Measurements from ENCODE around the gene FEZ2.

DNA sequence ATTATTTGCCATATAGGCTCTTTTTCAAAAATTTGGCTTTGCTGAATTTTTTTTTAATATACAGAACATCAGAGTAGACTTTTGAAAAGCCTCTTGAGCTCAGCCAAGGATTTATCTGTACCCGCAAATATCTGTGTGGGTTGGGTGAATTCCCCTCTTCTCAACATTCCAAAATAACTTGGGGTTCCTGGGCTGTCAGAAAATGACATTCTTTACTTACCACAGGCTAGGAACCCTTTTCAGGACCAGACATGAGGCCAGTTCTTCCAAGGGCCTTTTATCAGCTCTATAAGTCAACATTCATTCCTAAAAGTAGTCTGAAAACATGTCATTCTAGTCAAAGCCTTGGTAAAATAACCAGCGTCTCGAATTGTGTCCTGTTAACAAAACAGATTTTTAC, 28.8 kb upstream of the FEZ2 start:
- TF ChIP-seq, protein P1, sequence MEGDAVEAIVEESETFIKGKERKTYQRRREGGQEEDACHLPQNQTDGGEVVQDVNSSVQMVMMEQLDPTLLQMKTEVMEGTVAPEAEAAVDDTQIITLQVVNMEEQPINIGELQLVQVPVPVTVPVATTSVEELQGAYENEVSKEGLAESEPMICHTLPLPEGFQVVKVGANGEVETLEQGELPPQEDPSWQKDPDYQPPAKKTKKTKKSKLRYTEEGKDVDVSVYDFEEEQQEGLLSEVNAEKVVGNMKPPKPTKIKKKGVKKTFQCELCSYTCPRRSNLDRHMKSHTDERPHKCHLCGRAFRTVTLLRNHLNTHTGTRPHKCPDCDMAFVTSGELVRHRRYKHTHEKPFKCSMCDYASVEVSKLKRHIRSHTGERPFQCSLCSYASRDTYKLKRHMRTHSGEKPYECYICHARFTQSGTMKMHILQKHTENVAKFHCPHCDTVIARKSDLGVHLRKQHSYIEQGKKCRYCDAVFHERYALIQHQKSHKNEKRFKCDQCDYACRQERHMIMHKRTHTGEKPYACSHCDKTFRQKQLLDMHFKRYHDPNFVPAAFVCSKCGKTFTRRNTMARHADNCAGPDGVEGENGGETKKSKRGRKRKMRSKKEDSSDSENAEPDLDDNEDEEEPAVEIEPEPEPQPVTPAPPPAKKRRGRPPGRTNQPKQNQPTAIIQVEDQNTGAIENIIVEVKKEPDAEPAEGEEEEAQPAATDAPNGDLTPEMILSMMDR (conservative IDR thresholded peaks at IDR 0.05; ENCODE audit: low read depth, low read length), result no peak
- no peak for TF ChIP-seq EZH2 (IDR thresholded peaks at IDR 0.05; ENCODE audit: borderline replicate concordance, low read depth, low read length, poor library complexity, severe bottlenecking)

All from A673 (cell line).